ENCODE measurements around the gene MUC5B. TPM values are rescaled to one million over a fixed set of nuclear protein-coding genes. Genes with fewer than 3 reads are reported as not detected.

The MUC5B gene
- total RNA-seq, 1 donor from 2014 or later = not detected

GRCh38 chr11:1232021-1232882 lies 9.4 kb downstream of the MUC5B start:
- no peak overlapping the region for H3K4me3 ChIP-seq (ENCODE audit: low read depth, low read length)
- DNase-seq (ENCODE audit: low read depth) (no peak), FAIRE-seq (no peak)
- H3K36me3 ChIP-seq (ENCODE audit: control insufficient read depth, insufficient read depth, low read length) = no peaks in the 10 kb centered on the region
- H3K27me3 ChIP-seq (ENCODE audit: control insufficient read depth, insufficient read depth, low read length) = no peaks in the 10 kb centered on the region
- TF ChIP-seq, protein P1, sequence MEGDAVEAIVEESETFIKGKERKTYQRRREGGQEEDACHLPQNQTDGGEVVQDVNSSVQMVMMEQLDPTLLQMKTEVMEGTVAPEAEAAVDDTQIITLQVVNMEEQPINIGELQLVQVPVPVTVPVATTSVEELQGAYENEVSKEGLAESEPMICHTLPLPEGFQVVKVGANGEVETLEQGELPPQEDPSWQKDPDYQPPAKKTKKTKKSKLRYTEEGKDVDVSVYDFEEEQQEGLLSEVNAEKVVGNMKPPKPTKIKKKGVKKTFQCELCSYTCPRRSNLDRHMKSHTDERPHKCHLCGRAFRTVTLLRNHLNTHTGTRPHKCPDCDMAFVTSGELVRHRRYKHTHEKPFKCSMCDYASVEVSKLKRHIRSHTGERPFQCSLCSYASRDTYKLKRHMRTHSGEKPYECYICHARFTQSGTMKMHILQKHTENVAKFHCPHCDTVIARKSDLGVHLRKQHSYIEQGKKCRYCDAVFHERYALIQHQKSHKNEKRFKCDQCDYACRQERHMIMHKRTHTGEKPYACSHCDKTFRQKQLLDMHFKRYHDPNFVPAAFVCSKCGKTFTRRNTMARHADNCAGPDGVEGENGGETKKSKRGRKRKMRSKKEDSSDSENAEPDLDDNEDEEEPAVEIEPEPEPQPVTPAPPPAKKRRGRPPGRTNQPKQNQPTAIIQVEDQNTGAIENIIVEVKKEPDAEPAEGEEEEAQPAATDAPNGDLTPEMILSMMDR (IDR thresholded peaks at IDR 0.05; ENCODE audit: insufficient read depth, low read length, severe bottlenecking) = no peak

GRCh38 chr11:1232883-1233321 lies 10.0 kb downstream of the MUC5B start:
- no peaks in the 10 kb centered on the region for H3K27me3 ChIP-seq (ENCODE audit: control insufficient read depth, insufficient read depth, low read length)
- no peak overlapping the region for H3K4me3 ChIP-seq (ENCODE audit: low read depth, low read length)
- DNase-seq (ENCODE audit: low read depth) (no peak), FAIRE-seq (no peak)
- TF ChIP-seq, protein P1 (IDR thresholded peaks at IDR 0.05; ENCODE audit: insufficient read depth, low read length, severe bottlenecking) = no peak
- H3K36me3 ChIP-seq (ENCODE audit: control insufficient read depth, insufficient read depth, low read length) = no peaks in the 10 kb centered on the region

GRCh38 chr11:1233351-1234053 lies 10.6 kb downstream of the MUC5B start:
- FAIRE-seq (no peak), DNase-seq (ENCODE audit: low read depth) (no peak)
- H3K27me3 ChIP-seq (ENCODE audit: control insufficient read depth, insufficient read depth, low read length) = no peaks in the 10 kb centered on the region

GRCh38 chr11:1234054-1234720 lies 11.3 kb downstream of the MUC5B start:
- H3K36me3 ChIP-seq (ENCODE audit: control insufficient read depth, insufficient read depth, low read length) = no peaks in the 10 kb centered on the region
- TF ChIP-seq, protein P1 (IDR thresholded peaks at IDR 0.05; ENCODE audit: insufficient read depth, low read length, severe bottlenecking) = no peak
- H3K4me3 ChIP-seq (ENCODE audit: low read depth, low read length) = no peak overlapping the region
- DNase-seq (ENCODE audit: low read depth) (no peak), FAIRE-seq (no peak)
- H3K27me3 ChIP-seq (ENCODE audit: control insufficient read depth, insufficient read depth, low read length) = no peaks in the 10 kb centered on the region

More at GRCh38 chr11:1233351-1234053, 10.6 kb downstream of the MUC5B start:
- Histone ChIP-seq H3K4me3 (ENCODE audit: low read depth, low read length) (no peak overlapping the region), H3K36me3 (ENCODE audit: control insufficient read depth, insufficient read depth, low read length) (no peaks in the 10 kb centered on the region)
- TF ChIP-seq, protein P1 (IDR thresholded peaks at IDR 0.05; ENCODE audit: insufficient read depth, low read length, severe bottlenecking) = no peak

DNA sequence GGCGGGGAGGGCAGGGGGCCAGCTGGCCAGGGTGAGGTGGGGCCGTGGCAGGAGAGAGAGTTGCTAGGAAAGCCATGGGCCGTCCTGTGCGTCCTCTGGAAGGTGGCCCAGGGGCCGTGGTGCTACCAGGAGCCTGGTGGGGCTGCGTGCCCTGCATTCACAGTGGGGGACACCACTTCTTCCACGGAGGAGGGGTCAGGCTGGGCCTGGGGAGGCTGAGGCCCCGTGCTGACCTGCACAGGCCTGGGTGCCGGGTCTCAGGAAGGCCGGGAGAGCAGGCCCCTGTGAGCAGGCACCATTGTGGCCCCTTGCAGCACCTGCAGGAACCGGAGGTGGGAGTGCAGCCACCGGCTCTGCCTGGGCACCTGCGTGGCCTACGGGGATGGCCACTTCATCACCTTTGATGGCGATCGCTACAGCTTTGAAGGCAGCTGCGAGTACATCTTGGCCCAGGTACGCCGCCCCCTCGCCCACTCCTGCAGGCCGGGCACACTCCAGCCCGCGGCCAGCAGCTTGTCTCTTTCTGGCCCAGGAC lies 12.0 kb downstream of the MUC5B start:
- no peaks in the 10 kb centered on the region for H3K36me3 ChIP-seq (ENCODE audit: control insufficient read depth, insufficient read depth, low read length)
- DNase-seq (ENCODE audit: low read depth) (no peak), FAIRE-seq (no peak)
- TF ChIP-seq, protein P1 (IDR thresholded peaks at IDR 0.05; ENCODE audit: insufficient read depth, low read length, severe bottlenecking) = no peak
- no peaks in the 10 kb centered on the region for H3K27me3 ChIP-seq (ENCODE audit: control insufficient read depth, insufficient read depth, low read length)
- H3K4me3 ChIP-seq (ENCODE audit: low read depth, low read length) = no peak overlapping the region
